ENCODE results near the gene TRAPPC3L.

DNA sequence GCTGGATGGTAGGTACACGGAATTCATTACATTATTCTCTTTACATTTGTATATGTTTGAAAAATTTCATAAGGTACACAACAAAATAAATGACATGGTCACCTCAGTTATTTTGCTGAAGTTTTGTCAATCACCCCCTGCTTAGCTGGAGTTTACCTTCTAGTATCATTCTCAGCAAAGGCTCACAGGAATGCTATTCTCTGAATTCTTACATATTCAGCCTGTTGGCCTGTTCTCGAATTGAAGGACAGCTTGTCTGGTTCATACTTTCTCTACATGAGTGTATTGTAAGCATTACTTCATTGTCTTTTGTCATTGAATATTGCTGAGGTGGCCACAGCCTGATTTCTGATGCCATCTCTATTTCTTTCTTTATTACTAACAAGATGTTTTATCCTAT lies 21.2 kb downstream of the TRAPPC3L start:
- TF ChIP-seq, protein P1, sequence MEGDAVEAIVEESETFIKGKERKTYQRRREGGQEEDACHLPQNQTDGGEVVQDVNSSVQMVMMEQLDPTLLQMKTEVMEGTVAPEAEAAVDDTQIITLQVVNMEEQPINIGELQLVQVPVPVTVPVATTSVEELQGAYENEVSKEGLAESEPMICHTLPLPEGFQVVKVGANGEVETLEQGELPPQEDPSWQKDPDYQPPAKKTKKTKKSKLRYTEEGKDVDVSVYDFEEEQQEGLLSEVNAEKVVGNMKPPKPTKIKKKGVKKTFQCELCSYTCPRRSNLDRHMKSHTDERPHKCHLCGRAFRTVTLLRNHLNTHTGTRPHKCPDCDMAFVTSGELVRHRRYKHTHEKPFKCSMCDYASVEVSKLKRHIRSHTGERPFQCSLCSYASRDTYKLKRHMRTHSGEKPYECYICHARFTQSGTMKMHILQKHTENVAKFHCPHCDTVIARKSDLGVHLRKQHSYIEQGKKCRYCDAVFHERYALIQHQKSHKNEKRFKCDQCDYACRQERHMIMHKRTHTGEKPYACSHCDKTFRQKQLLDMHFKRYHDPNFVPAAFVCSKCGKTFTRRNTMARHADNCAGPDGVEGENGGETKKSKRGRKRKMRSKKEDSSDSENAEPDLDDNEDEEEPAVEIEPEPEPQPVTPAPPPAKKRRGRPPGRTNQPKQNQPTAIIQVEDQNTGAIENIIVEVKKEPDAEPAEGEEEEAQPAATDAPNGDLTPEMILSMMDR (IDR thresholded peaks at IDR 0.05; ENCODE audit: low read length): no peak
- TF ChIP-seq EZH2phosphoT487 (IDR thresholded peaks at IDR 0.05; ENCODE audit: low read length): no peak
- TF ChIP-seq EZH2 (optimal IDR thresholded peaks at IDR 0.05; ENCODE audit: low read depth, low read length): no peak
